Osteocyte (in vitro differentiated cells): ENCODE measurements around the gene NAA10. TPM values are rescaled to one million over a fixed set of nuclear protein-coding genes. Genes with fewer than 3 reads are reported as not detected.

Experiments
- DNase-seq: peaks from one replicate; pipeline ENCODE4 v3.0.0; 2021; ENCODE audit warnings: mixed read lengths; ENCODE audit not compliant: unreplicated experiment; ENCODE audit errors: extremely low spot score
- H3K27ac Mint-ChIP-seq: one replicate; pipeline ENCODE4 v1.8.0; 2021; ENCODE audit warnings: mild to moderate bottlenecking, mixed read lengths; ENCODE audit not compliant: unreplicated experiment
- H3K27me3 Mint-ChIP-seq: one replicate; pipeline ENCODE4 v1.8.0; 2021; ENCODE audit warnings: mixed read lengths; ENCODE audit not compliant: unreplicated experiment
- H3K36me3 Mint-ChIP-seq: one replicate; pipeline ENCODE4 v1.8.0; 2021; ENCODE audit warnings: mixed read lengths; ENCODE audit not compliant: unreplicated experiment
- H3K4me1 Mint-ChIP-seq: one replicate; pipeline ENCODE4 v1.8.0; 2021; ENCODE audit warnings: mixed read lengths; ENCODE audit not compliant: unreplicated experiment
- H3K4me3 Mint-ChIP-seq: one replicate; pipeline ENCODE4 v1.8.0; 2021; ENCODE audit warnings: mild to moderate bottlenecking, moderate library complexity, mixed read lengths; ENCODE audit not compliant: unreplicated experiment
- H3K9me3 Mint-ChIP-seq: one replicate; pipeline ENCODE4 v1.8.0; 2021; ENCODE audit warnings: mixed read lengths; ENCODE audit not compliant: unreplicated experiment
- microRNA-seq: library from miRNA; unstranded; fragments of <30 nt; microRNA quantifications from one replicate; pipeline ENCODE4 v1.1.0, GENCODE V29; 2020; ENCODE audit not compliant: unreplicated experiment
- total RNA-seq: library from RNA; stranded (reverse); gene quantifications from 2 replicates; pipeline ENCODE4 v1.2.1, GENCODE V29; 2021
- TF ChIP-seq, protein P1 (sequence below): fragments of 200-600 bp; sonication (generic); IDR thresholded peaks from 2 replicates; pipeline ENCODE4 v1.5.0; 2021; ENCODE audit warnings: antibody characterized with exemption, mild to moderate bottlenecking, moderate library complexity

The NAA10 gene
- total RNA-seq, 1 donor from 2014 or later: 96.6 TPM

GRCh38 chrX:153880440-153880815 lies 54.4 kb downstream of the NAA10 start:
- TF ChIP-seq, protein P1, sequence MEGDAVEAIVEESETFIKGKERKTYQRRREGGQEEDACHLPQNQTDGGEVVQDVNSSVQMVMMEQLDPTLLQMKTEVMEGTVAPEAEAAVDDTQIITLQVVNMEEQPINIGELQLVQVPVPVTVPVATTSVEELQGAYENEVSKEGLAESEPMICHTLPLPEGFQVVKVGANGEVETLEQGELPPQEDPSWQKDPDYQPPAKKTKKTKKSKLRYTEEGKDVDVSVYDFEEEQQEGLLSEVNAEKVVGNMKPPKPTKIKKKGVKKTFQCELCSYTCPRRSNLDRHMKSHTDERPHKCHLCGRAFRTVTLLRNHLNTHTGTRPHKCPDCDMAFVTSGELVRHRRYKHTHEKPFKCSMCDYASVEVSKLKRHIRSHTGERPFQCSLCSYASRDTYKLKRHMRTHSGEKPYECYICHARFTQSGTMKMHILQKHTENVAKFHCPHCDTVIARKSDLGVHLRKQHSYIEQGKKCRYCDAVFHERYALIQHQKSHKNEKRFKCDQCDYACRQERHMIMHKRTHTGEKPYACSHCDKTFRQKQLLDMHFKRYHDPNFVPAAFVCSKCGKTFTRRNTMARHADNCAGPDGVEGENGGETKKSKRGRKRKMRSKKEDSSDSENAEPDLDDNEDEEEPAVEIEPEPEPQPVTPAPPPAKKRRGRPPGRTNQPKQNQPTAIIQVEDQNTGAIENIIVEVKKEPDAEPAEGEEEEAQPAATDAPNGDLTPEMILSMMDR: no peak
- Mint-ChIP-seq H3K36me3 (no peaks in the 10 kb centered on the region), H3K27ac (no peak overlapping the region), H3K9me3 (no peaks in the 10 kb centered on the region), H3K4me3 (no peak overlapping the region), H3K4me1 (peaks cover 18% of the 10 kb centered on the region), H3K27me3 (no peaks in the 10 kb centered on the region)
- no peak for DNase-seq

GRCh38 chrX:153879741-153880439 lies 54.9 kb downstream of the NAA10 start:
- Mint-ChIP-seq H3K27ac (no peak overlapping the region), H3K4me3 (no peak overlapping the region)

More at GRCh38 chrX:153879741-153880439, 54.9 kb downstream of the NAA10 start:
- TF ChIP-seq, protein P1: no peak
- H3K9me3 Mint-ChIP-seq: peaks cover 1% of the 10 kb centered on the region
- H3K27me3 Mint-ChIP-seq: no peaks in the 10 kb centered on the region
- peaks cover 16% of the 10 kb centered on the region for H3K4me1 Mint-ChIP-seq
- no peaks in the 10 kb centered on the region for H3K36me3 Mint-ChIP-seq
- DNase-seq: no peak

Small RNA genes lying within 50 kb of the gene (microRNA-seq; reads per million reads assigned to microRNA genes)
- gene MIR3202-1 (not detected), gene MIR3202-2 (not detected)

Other genes with a start within 250 kb of the NAA10 start
- 74.1 and 77.0 TPM in 2 replicates for gene SLC6A8, start 247.1 kb downstream of the NAA10 start, total RNA-seq
- 172 and 188 TPM in 2 replicates for gene BCAP31, start 210.7 kb downstream of the NAA10 start, total RNA-seq
- 19.7 and 22.3 TPM in 2 replicates for gene ABCD1, start 210.2 kb downstream of the NAA10 start, total RNA-seq
- 8.7 and 9.1 TPM in 2 replicates for gene PLXNB3, start 170.8 kb downstream of the NAA10 start, total RNA-seq
- gene SRPK3, start 154.0 kb downstream of the NAA10 start, total RNA-seq: not detected in 2 replicates
- gene IDH3G, start 140.7 kb downstream of the NAA10 start, total RNA-seq: 63.5 and 64.8 TPM in 2 replicates
- 287 and 297 TPM in 2 replicates for gene SSR4, start 140.4 kb downstream of the NAA10 start, total RNA-seq
- 23.9 and 26.6 TPM in 2 replicates for gene PDZD4, start 104.5 kb downstream of the NAA10 start, total RNA-seq
- 13.0 and 16.6 TPM in 2 replicates for gene L1CAM, start 48.9 kb downstream of the NAA10 start, total RNA-seq
- not detected in 2 replicates for gene AVPR2, start 30.4 kb downstream of the NAA10 start, total RNA-seq
- gene ARHGAP4, start 8.8 kb downstream of the NAA10 start, total RNA-seq: 4.9 and 5.3 TPM in 2 replicates
- 18.7 and 18.9 TPM in 2 replicates for gene RENBP, start 9.6 kb upstream of the NAA10 start, total RNA-seq
- 73.7 and 74.8 TPM in 2 replicates for gene HCFC1, start 36.8 kb upstream of the NAA10 start, total RNA-seq
- 19.2 and 19.3 TPM in 2 replicates for gene TMEM187, start 37.7 kb upstream of the NAA10 start, total RNA-seq
- 72.4 and 74.2 TPM in 2 replicates for gene IRAK1, start 84.9 kb upstream of the NAA10 start, total RNA-seq
- 43.7 and 44.6 TPM in 2 replicates for gene MECP2, start 162.7 kb upstream of the NAA10 start, total RNA-seq
- not detected in 2 replicates for gene OPN1LW, start 209.2 kb upstream of the NAA10 start, total RNA-seq
- not detected in 2 replicates for gene OPN1MW, start 247.6 kb upstream of the NAA10 start, total RNA-seq